GM10248 (cell line): Measurements from ENCODE around the gene KDM5C.

Source experiments
- CTCF ChIA-PET: fragments of 300-600 bp; sonication (Branson Sonifier 250); formaldehyde crosslinking; extraction: SDS; loops from one replicate; lab custom pipeline; 2021; ENCODE audit warnings: antibody characterized with exemption; lab: Yijun Ruan, JAX
- POLR2A ChIA-PET: fragments of 350-650 bp; sonication (Branson Sonifier 250); formaldehyde crosslinking; extraction: SDS; loops from one replicate; lab custom pipeline; 2020; ENCODE audit warnings: antibody characterized with exemption; lab: Yijun Ruan, JAX
- DNase-seq: peaks from one replicate; pipeline ENCODE4 v3.0.0; 2012; ENCODE audit errors: extremely low spot score
- TF ChIP-seq, protein P1 (sequence below): IDR thresholded peaks from 2 replicates; pipeline ENCODE4 v1.5.1; 2012; ENCODE audit warnings: mild to moderate bottlenecking, low read depth; ENCODE audit errors: extremely low read depth, missing control alignments, control extremely low read depth

The KDM5C gene

GRCh38 chrX:53224860-53225797 lies at the start of gene KDM5C:
Gene KDM5C (minus strand): TSS chrX:53225207. CDS start chrX:53224889, 318 bp downstream.
- TF ChIP-seq, protein P1, sequence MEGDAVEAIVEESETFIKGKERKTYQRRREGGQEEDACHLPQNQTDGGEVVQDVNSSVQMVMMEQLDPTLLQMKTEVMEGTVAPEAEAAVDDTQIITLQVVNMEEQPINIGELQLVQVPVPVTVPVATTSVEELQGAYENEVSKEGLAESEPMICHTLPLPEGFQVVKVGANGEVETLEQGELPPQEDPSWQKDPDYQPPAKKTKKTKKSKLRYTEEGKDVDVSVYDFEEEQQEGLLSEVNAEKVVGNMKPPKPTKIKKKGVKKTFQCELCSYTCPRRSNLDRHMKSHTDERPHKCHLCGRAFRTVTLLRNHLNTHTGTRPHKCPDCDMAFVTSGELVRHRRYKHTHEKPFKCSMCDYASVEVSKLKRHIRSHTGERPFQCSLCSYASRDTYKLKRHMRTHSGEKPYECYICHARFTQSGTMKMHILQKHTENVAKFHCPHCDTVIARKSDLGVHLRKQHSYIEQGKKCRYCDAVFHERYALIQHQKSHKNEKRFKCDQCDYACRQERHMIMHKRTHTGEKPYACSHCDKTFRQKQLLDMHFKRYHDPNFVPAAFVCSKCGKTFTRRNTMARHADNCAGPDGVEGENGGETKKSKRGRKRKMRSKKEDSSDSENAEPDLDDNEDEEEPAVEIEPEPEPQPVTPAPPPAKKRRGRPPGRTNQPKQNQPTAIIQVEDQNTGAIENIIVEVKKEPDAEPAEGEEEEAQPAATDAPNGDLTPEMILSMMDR: no peak
- peak; percentile 95 for DNase-seq
- ChIA-PET CTCF (interaction anchor here (1.0 to 1.2 kb wide), 2 partner anchors 211 to 230 kb away, joined by 3 read pairs; no protein-coding TSS in a partner anchor), POLR2A (no interaction called here)

DNA sequence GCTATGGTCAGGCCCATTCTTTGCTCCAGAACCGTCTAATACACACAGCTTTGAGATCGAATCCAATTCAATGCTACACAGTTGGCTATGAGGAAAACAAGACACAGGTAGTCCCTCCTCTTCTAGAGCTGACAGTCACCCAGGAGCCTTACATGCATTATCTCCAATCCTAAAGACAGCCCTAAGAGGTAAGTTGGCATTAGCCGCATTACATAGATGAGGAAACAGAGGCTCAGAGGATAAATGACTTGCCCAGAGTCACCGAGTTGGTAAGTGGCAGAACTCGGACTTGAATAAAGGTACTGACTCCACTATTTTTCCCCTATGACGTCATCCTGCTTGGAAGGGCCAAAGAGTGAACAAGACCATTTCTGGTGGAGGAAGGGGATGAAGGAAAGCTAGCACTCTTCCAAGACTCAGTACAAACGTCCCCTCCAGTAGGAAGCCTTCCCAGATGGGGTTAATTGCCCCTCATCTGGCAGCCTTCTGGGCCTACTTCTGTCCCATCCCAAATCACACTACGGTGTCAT lies 47.9 kb upstream of the KDM5C start:
- ChIA-PET POLR2A (no interaction called here), CTCF (no interaction called here)
- no peak for DNase-seq
- TF ChIP-seq, protein P1: no peak

GRCh38 chrX:53269536-53270107 lies 44.6 kb upstream of the KDM5C start:
- ChIA-PET POLR2A (no interaction called here), CTCF (interaction anchor here (1.5 kb wide), 1 partner anchor 15 kb away, joined by 5 read pairs; no protein-coding TSS in a partner anchor)
- TF ChIP-seq, protein P1: no peak
- DNase-seq: no peak

- ChIA-PET POLR2A (no interaction called here), CTCF (interaction anchor here (1.5 kb wide), 1 partner anchor 16 kb away, joined by 5 read pairs; no protein-coding TSS in a partner anchor)
- TF ChIP-seq, protein P1: no peak
These were observed 43.2 kb upstream of the KDM5C start for GRCh38 chrX:53268173-53268572.

DNA sequence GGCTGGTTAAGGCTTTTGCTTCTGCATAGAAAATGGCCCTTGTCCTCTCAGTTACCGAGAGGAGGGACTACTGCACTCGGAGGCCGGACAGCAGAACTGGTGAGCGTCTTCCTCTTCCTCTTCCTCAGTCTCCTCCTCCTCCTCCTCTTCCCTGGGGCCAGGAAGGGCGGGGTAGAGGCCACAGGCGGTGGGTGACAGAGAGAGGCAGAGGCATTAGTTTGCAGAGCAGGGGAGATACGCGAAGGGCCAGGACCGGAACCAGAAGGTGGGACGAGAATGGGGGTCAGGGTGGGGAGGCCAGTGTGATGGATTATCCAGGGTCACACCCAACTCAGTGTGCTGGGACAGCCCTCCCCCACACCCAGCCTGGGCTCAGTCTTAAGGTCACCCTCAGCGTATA lies 41.9 kb upstream of the KDM5C start:
- DNase-seq: no peak
- ChIA-PET POLR2A (no interaction called here), CTCF (no interaction called here)

More at GRCh38 chrX:53268173-53268572, 43.2 kb upstream of the KDM5C start:
- DNase-seq: no peak

More for the DNA sequence above, 41.9 kb upstream of the KDM5C start:
- TF ChIP-seq, protein P1: no peak
